GM20000 (cell line): Measurements from ENCODE around the gene HAGHL.
"Not testable (repeated sequence)": the region's sequence is repeated elsewhere in the genome, so short reads cannot be mapped to it uniquely, and the experiment has no call there.

Experiments used
- DNase-seq: peaks from one replicate; pipeline ENCODE4 v3.0.0; 2012; ENCODE audit warnings: low spot score
- TF ChIP-seq, protein P1 (sequence below): IDR thresholded peaks from 2 replicates; pipeline ENCODE4 v1.5.1; 2012; ENCODE audit warnings: mild to moderate bottlenecking, control low read depth; ENCODE audit errors: extremely low read depth, missing control alignments

HAGHL gene

DNA sequence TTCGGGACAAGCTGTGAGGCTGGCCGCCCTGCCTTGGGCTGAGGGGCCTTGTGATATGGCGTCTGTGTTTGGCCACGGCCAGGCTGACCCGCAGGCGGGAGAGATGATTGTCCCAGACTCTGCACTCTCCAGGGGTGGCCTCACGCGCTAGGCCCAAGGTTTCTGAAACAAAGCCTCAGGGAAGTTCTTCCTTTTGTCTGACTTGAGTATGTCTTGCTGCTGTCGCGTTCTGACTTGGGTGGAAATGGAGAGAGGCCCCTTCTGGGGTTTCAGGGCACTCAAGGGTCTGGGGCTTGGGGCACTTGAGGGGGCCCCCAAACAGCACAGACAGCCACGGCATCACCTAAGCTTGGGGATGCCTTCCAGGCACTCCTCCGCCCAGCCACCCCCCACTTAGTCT is 15.8 kb upstream of the HAGHL start:
- DNase-seq = no peak
- TF ChIP-seq, protein P1, sequence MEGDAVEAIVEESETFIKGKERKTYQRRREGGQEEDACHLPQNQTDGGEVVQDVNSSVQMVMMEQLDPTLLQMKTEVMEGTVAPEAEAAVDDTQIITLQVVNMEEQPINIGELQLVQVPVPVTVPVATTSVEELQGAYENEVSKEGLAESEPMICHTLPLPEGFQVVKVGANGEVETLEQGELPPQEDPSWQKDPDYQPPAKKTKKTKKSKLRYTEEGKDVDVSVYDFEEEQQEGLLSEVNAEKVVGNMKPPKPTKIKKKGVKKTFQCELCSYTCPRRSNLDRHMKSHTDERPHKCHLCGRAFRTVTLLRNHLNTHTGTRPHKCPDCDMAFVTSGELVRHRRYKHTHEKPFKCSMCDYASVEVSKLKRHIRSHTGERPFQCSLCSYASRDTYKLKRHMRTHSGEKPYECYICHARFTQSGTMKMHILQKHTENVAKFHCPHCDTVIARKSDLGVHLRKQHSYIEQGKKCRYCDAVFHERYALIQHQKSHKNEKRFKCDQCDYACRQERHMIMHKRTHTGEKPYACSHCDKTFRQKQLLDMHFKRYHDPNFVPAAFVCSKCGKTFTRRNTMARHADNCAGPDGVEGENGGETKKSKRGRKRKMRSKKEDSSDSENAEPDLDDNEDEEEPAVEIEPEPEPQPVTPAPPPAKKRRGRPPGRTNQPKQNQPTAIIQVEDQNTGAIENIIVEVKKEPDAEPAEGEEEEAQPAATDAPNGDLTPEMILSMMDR = no peak

- TF ChIP-seq, protein P1 = peak; percentile 96
- DNase-seq = peak; percentile 96
Measured at GRCh38 chr16:711548-712320, 15.2 kb upstream of the HAGHL start.

DNA sequence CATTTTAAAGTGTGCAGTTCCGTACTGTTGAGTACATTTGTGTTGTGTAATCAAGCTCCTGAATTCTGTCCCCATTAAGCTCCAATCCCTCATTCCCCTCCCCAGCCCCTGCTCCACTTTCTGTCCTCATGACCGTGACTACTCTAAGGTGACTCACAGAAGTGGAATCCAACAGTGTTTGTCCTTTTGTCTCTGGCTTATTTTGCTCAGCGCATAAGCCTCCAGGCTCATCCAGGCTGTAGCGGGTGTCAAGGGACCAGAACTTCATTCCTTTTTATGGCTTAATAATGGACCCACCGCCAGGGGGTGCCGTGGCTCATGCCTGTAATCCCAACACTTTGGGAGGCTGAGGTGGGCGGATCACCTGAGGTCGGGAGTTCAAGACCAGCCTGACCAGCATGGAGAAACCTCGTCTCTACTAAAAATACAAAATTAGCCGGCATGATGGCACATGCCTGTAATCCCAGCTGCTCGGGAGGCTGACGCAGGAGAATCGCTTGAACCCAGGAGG is 14.1 kb upstream of the HAGHL start:
- TF ChIP-seq, protein P1 = peak; percentile 26
- DNase-seq = not testable (repeated sequence)

GRCh38 chr16:714079-714478 is 12.8 kb upstream of the HAGHL start:
- TF ChIP-seq, protein P1 = no peak
- DNase-seq = no peak

GRCh38 chr16:714558-715476 is 12.1 kb upstream of the HAGHL start, which contains the start of gene METRN:
Gene METRN, plus strand, starts transcription at chr16:715118. Its CDS starts 172 bp downstream, at chr16:715290.
- TF ChIP-seq, protein P1 = no peak
- peak; percentile 98 for DNase-seq

DNA sequence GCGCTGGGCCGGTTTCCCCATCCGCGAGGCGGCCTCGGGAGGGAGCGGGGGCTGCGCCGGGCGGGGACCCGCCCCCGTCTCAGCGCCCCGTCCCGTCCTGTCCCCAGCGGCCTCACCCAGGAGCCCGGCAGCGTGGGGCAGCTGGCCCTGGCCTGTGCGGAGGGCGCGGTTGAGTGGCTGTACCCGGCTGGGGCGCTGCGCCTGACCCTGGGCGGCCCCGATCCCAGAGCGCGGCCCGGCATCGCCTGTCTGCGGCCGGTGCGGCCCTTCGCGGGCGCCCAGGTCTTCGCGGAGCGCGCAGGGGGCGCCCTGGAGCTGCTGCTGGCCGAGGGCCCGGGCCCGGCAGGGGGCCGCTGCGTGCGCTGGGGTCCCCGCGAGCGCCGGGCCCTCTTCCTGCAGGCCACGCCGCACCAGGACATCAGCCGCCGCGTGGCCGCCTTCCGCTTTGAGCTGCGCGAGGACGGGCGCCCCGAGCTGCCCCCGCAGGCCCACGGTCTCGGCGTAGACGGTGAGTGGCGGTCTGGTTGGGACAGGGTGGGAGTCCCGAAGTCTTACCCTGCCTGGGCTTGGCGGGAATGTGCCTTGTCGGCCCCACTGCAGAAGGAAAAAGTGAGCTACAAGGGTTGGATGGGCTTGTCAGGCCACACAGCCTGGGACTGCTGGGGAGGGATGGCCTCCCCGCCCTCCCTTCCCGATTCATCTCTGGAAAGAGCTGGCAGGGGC is 11.3 kb upstream of the HAGHL start:
- TF ChIP-seq, protein P1 = peak; percentile 31
- DNase-seq = peak; percentile 69
